H1 (cell line): ENCODE data around the gene TGOLN2. TPM values are rescaled to one million over a fixed set of nuclear protein-coding genes. Genes with fewer than 3 reads are reported as not detected.

Experiments
- CTCF ChIA-PET: fragments of 300-600 bp; sonication (Branson Sonifier 250); formaldehyde crosslinking; loops from one replicate; lab custom pipeline; 2021; ENCODE audit not compliant: partially characterized antibody; lab: Charles Lee
- POLR2A ChIA-PET: fragments of 300-600 bp; sonication (Branson Sonifier 250); formaldehyde crosslinking; loops from one replicate; lab custom pipeline; 2021; ENCODE audit warnings: inconsistent platforms; ENCODE audit not compliant: partially characterized antibody; lab: Charles Lee
- DNase-seq, 2 experiments: peaks; one replicate each; pipeline versions ENCODE4 v3.0.0 to v3.0.0-alpha.2; 2010 to 2022; ENCODE audit warnings: low spot score in 2 of 2, low read depth in 1 of 2, mixed read lengths in 1 of 2
- FAIRE-seq: peaks from 2 replicates; lab custom pipeline; 2011; peaks lifted over from hg19 to GRCh38; lab: Jason Lieb, UNC
- H2AFZ ChIP-seq: 2 replicates; pipeline ENCODE4 v1.8.1; 2012; ENCODE audit warnings: low read length, inconsistent platforms
- H2AK5ac ChIP-seq: 2 replicates; pipeline ENCODE4 v1.6.1; 2013; ENCODE audit warnings: low read depth, low read length
- H2BK120ac ChIP-seq: replicated peaks from 2 replicates; pipeline ENCODE3; 2013; ENCODE audit warnings: low read depth, low read length, inconsistent platforms
- H2BK12ac ChIP-seq: 2 replicates; pipeline ENCODE4 v1.6.1; 2013; ENCODE audit warnings: low read depth, low read length
- H2BK15ac ChIP-seq: 2 replicates; pipeline ENCODE4 v1.6.1; 2013; ENCODE audit warnings: low read length
- H2BK20ac ChIP-seq: 2 replicates; pipeline ENCODE4 v1.6.1; 2013; ENCODE audit warnings: low read length
- H2BK5ac ChIP-seq: 2 replicates; pipeline ENCODE4 v1.6.1; 2013; ENCODE audit warnings: low read depth, low read length
- H3K14ac ChIP-seq: 2 replicates; pipeline ENCODE4 v1.6.1; 2013; ENCODE audit warnings: inconsistent platforms; ENCODE audit not compliant: insufficient read length
- H3K18ac ChIP-seq: 2 replicates; pipeline ENCODE4 v1.6.1; 2013; ENCODE audit warnings: low read length; ENCODE audit errors: extremely low read depth
- H3K23ac ChIP-seq: 2 replicates; pipeline ENCODE4 v1.6.1; 2013; ENCODE audit warnings: inconsistent platforms; ENCODE audit not compliant: insufficient read length
- H3K23me2 ChIP-seq: 2 replicates; pipeline ENCODE4 v1.6.1; 2013; ENCODE audit warnings: low read depth, low read length
- H3K27ac ChIP-seq: 2 replicates; pipeline ENCODE4 v1.6.1; 2011; ENCODE audit warnings: low read depth, low read length, inconsistent platforms
- H3K27me3 ChIP-seq, 4 experiments: replicated peaks in 1 of 4; 1 replicate in 1 of 4; 2 replicates in 3 of 4; pipeline versions ENCODE4 v1.6.1 to v1.8.1; 2011 to 2013; ENCODE audit warnings: low read length in 3 of 4, mild to moderate bottlenecking in 3 of 4, inconsistent platforms in 2 of 4, mixed read lengths in 2 of 4, moderate library complexity in 1 of 4; ENCODE audit not compliant: control insufficient read depth in 3 of 4, insufficient read depth in 3 of 4; ENCODE audit errors: extremely low read depth in 1 of 4
- H3K36me3 ChIP-seq, 4 experiments: 2 replicates each; pipeline versions ENCODE4 v1.6.1 to v1.8.1; 2011 to 2013; ENCODE audit warnings: mild to moderate bottlenecking in 4 of 4, low read length in 3 of 4, moderate library complexity in 2 of 4, control low read depth in 1 of 4, inconsistent platforms in 1 of 4; ENCODE audit not compliant: insufficient read depth in 4 of 4, control insufficient read depth in 2 of 4
- H3K4ac ChIP-seq: replicated peaks from 2 replicates; pipeline ENCODE3; 2013; ENCODE audit warnings: low read length, low read depth, mixed read lengths, inconsistent platforms; ENCODE audit not compliant: insufficient read length
- H3K4me1 ChIP-seq, 4 experiments: replicated peaks in 1 of 4; 1 replicate in 1 of 4; 2 replicates in 3 of 4; pipeline versions ENCODE4 v1.6.1 to v1.8.1; 2011 to 2013; ENCODE audit warnings: low read length in 3 of 4, inconsistent platforms in 2 of 4, mixed read lengths in 1 of 4; ENCODE audit not compliant: insufficient read depth in 4 of 4, control insufficient read depth in 3 of 4
- H3K4me2 ChIP-seq, 2 experiments: 2 replicates each; pipeline versions ENCODE4 v1.6.1 to v1.8.1; 2011 to 2013; ENCODE audit warnings: low read depth in 2 of 2, low read length in 2 of 2, control low read depth in 1 of 2, inconsistent platforms in 1 of 2, mild to moderate bottlenecking in 1 of 2; ENCODE audit not compliant: insufficient read depth in 1 of 2
- H3K4me3 ChIP-seq, 4 experiments: fragments of 200-600, 300-600 bp in 1 of 4; sonication (generic), shearing (Covaris generic), sonication (Bioruptor Twin) in 1 of 4; 2 replicates each; pipeline versions ENCODE4 v1.5.1 to v1.8.1; 2011 to 2016; ENCODE audit warnings: low read length in 4 of 4, low read depth in 3 of 4, control low read depth in 2 of 4, inconsistent platforms in 2 of 4, mild to moderate bottlenecking in 2 of 4, mixed read lengths in 1 of 4, moderate library complexity in 1 of 4; ENCODE audit not compliant: insufficient read depth in 2 of 4; ENCODE audit errors: extremely low read depth in 1 of 4
- H3K56ac ChIP-seq: replicated peaks from 2 replicates; pipeline ENCODE3; 2013; ENCODE audit warnings: low read depth, mild to moderate bottlenecking, mixed read lengths, low read length, inconsistent platforms; ENCODE audit not compliant: insufficient read length
- H3K79me1 ChIP-seq: 2 replicates; pipeline ENCODE4 v1.6.1; 2013; ENCODE audit warnings: low read depth, low read length, control low read depth
- H3K79me2 ChIP-seq, 2 experiments: 2 replicates each; pipeline versions ENCODE4 v1.6.1 to v1.8.1; 2012 to 2013; ENCODE audit warnings: low read length in 2 of 2, mild to moderate bottlenecking in 2 of 2, inconsistent platforms in 1 of 2; ENCODE audit not compliant: insufficient read depth in 2 of 2, control insufficient read depth in 1 of 2
- H3K9ac ChIP-seq, 4 experiments: replicated peaks in 1 of 4; 1 replicate in 1 of 4; 2 replicates in 3 of 4; pipeline versions ENCODE4 v1.6.1 to v1.8.1; 2011 to 2013; ENCODE audit warnings: low read depth in 3 of 4, low read length in 3 of 4, control low read depth in 2 of 4, mild to moderate bottlenecking in 2 of 4, moderate library complexity in 2 of 4, inconsistent platforms in 1 of 4; ENCODE audit errors: extremely low read depth in 1 of 4
- H3K9me3 ChIP-seq, 2 experiments: 2 replicates each; pipeline versions ENCODE4 v1.6.1 to v1.8.1; 2012 to 2013; ENCODE audit warnings: mild to moderate bottlenecking in 2 of 2, moderate library complexity in 2 of 2, control low read depth in 1 of 2, inconsistent platforms in 1 of 2, low read depth in 1 of 2, low read length in 1 of 2, mixed read lengths in 1 of 2; ENCODE audit not compliant: insufficient read depth in 2 of 2
- H4K20me1 ChIP-seq, 2 experiments: replicated peaks in 1 of 2; 2 replicates each; pipeline versions ENCODE3 to v1.8.1; 2011 to 2013; ENCODE audit warnings: inconsistent platforms in 2 of 2, low read length in 2 of 2, mild to moderate bottlenecking in 1 of 2; ENCODE audit not compliant: insufficient read depth in 2 of 2, control insufficient read depth in 1 of 2
- H4K5ac ChIP-seq: 2 replicates; pipeline ENCODE4 v1.6.1; 2013; ENCODE audit warnings: low read length, low read depth, mixed read lengths, inconsistent platforms; ENCODE audit not compliant: insufficient read length
- H4K8ac ChIP-seq: 2 replicates; pipeline ENCODE4 v1.8.0; 2013; ENCODE audit warnings: mild to moderate bottlenecking, moderate library complexity, low read length, inconsistent platforms; ENCODE audit not compliant: insufficient read depth; ENCODE audit errors: extremely low read depth
- H4K91ac ChIP-seq: replicated peaks from 2 replicates; pipeline ENCODE3; 2013; ENCODE audit warnings: low read length, mixed read lengths, inconsistent platforms; ENCODE audit not compliant: insufficient read length
- BRCA1 ChIP-seq: IDR thresholded peaks from 2 replicates; pipeline ENCODE4 v1.6.1; 2012; ENCODE audit warnings: low read depth, low read length, improper control_type of control experiment
- CTBP2 ChIP-seq: IDR thresholded peaks from 2 replicates; pipeline ENCODE4 v1.7.0; 2011; ENCODE audit warnings: borderline replicate concordance, mild to moderate bottlenecking, moderate library complexity, mixed read lengths, low read length; ENCODE audit not compliant: insufficient read depth, insufficient read length
- HDAC6 ChIP-seq: IDR thresholded peaks from one replicate; pipeline ENCODE4 v1.7.1; 2012; ENCODE audit warnings: low read depth, mild to moderate bottlenecking, inconsistent platforms, low read length, moderate library complexity
- JUN ChIP-seq: IDR thresholded peaks from 2 replicates; pipeline ENCODE4 v1.6.1; 2011; ENCODE audit warnings: low read depth, mild to moderate bottlenecking, improper control_type of control experiment, low read length
- SRF ChIP-seq: IDR thresholded peaks from 2 replicates; pipeline ENCODE4 v1.6.1; 2011; ENCODE audit warnings: mild to moderate bottlenecking, low read depth, low read length, moderate library complexity
- WGBS, 2 experiments: shearing (Covaris generic) in 1 of 2; methylation state at CpG; one replicate each; pipeline versions ENCODE4 v1.1.6 to v1.1.7; 2013 to 2015; ENCODE audit warnings: low lambda C conversion rate in 2 of 2, mixed read lengths in 2 of 2, inconsistent platforms in 1 of 2, low coverage in 1 of 2, missing lambda C conversion rate in 1 of 2; ENCODE audit not compliant: insufficient replicate concordance in 2 of 2, insufficient coverage in 1 of 2, insufficient read length in 1 of 2; ENCODE audit errors: extremely low coverage in 1 of 2, missing lambda C conversion rate in 1 of 2; 5-methylcytosine and 5-hydroxymethylcytosine counted together
- polyA plus RNA-seq, 7 experiments: library from polyadenylated mRNA; depleted of rRNA in 3 of 7; stranded (reverse) in 5 of 7; unstranded in 2 of 7; fragments of >200 nt in 5 of 7; fragments of 200-250 nt in 2 of 7; gene quantifications; 1 replicate in 5 of 7; 2 replicates in 1 of 7; 4 replicates in 1 of 7; pipeline versions ENCODE4 v1.2.1 to v1.2.3, GENCODE V29; 2011 to 2013; ENCODE audit warnings: missing spikeins in 2 of 7, mixed read lengths in 2 of 7
- total RNA-seq: library from RNA; stranded (reverse); fragmentation: NEBNext Ultra II Directional; extraction: Animal tissue kit (Norgen Biotek cat#: 25700); gene quantifications from 2 replicates; pipeline ENCODE4 v1.2.1, GENCODE V29; 2021

Gene TGOLN2
- total and polyA plus RNA-seq, 2 of the 8 experiments (the other 6 are each of a cell fraction or from before 2014, with no cell fraction given) = 33.9 to 38.9 TPM

DNA sequence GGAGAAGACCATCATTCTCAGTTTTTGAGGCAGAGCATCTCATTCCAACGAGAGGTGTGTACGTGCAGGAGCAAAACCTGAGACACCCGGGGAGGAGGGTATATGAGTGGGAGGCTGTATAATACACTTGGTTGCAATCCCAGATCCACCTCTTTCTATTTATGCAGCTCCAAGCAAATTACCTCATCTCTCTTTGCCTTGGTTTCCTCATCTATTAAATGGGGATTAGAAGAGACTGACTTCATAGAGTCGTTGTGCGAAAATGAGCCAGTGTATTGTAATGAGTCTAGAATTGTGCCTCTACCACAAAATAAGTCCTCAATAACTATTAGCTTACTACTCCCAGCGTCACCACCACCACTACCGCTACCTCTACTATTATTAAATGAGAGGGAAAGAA, 40.1 kb downstream of the TGOLN2 start:
- TF ChIP-seq CTBP2 (no peak), BRCA1 (no peak), HDAC6 (no peak), JUN (no peak), SRF (no peak)
- POLR2A ChIA-PET = interaction anchor here (1.0 to 1.4 kb wide), 2 partner anchors 15 to 155 kb away, joined by 4 to 6 read pairs; partner anchors contain the start of gene TCF7L1

More for the DNA sequence above, 40.1 kb downstream of the TGOLN2 start:
- H4K8ac ChIP-seq = no peak overlapping the region
- no peak overlapping the region for H4K5ac ChIP-seq
- H3K18ac ChIP-seq = no peak overlapping the region
- no peak overlapping the region for H2BK12ac ChIP-seq
- H2BK20ac ChIP-seq = no peak overlapping the region
- peaks cover 2 to 20% (median 12%) of the 10 kb centered on the region in 4 experiments; a peak in 7 of 8 replicates for H3K36me3 ChIP-seq
- WGBS, 2 experiments = 91% methylated on average over 7 of the region's 7 CpGs; no CpG with 5 or more reads in 1 of the 2 experiments
- no peak overlapping the region for H3K4me3 ChIP-seq
- no peak overlapping the region for H3K14ac ChIP-seq
- no peak overlapping the region for H2BK5ac ChIP-seq
- no peaks in the 10 kb centered on the region for H3K23me2 ChIP-seq
- peaks cover 0 to 11% (median under 1%) of the 10 kb centered on the region in 4 experiments; a peak in 2 of 7 replicates for H3K4me1 ChIP-seq
- peaks cover 0 to 6% of the 10 kb centered on the region in 2 experiments for H4K20me1 ChIP-seq
- H3K23ac ChIP-seq = no peak overlapping the region
- H4K91ac ChIP-seq = no peak overlapping the region
- no peaks in the 10 kb centered on the region for H3K9me3 ChIP-seq
- no peak overlapping the region for H2AK5ac ChIP-seq
- no peak overlapping the region for H3K4me2 ChIP-seq
- H3K56ac ChIP-seq = no peak overlapping the region
- H3K27me3 ChIP-seq = no peaks in the 10 kb centered on the region
- no peak overlapping the region for H2BK120ac ChIP-seq
- H3K79me2 ChIP-seq = peaks cover 0 to 10% of the 10 kb centered on the region in 2 experiments; a peak in 1 of 4 replicates
- H3K27ac ChIP-seq = no peak overlapping the region
- H2AFZ ChIP-seq = no peak overlapping the region
- no peak overlapping the region for H3K4ac ChIP-seq
- CTCF ChIA-PET = interaction anchor here (0.6 to 6.4 kb wide), 17 partner anchors 9 to 394 kb away, joined by 3 to 137 read pairs (median 4); partner anchors contain the start of gene TCF7L1
- DNase-seq (no peak), FAIRE-seq (no peak)
- H3K79me1 ChIP-seq = no peaks in the 10 kb centered on the region; the same call in 1 of the 2 replicates
- H3K9ac ChIP-seq = no peak overlapping the region
- H2BK15ac ChIP-seq = no peak overlapping the region
